ENCODE data around the gene PRKAG2.
"Not testable (repeated sequence)": the region's sequence is repeated elsewhere in the genome, so short reads cannot be mapped to it uniquely, and the experiment has no call there.

PRKAG2 gene

DNA sequence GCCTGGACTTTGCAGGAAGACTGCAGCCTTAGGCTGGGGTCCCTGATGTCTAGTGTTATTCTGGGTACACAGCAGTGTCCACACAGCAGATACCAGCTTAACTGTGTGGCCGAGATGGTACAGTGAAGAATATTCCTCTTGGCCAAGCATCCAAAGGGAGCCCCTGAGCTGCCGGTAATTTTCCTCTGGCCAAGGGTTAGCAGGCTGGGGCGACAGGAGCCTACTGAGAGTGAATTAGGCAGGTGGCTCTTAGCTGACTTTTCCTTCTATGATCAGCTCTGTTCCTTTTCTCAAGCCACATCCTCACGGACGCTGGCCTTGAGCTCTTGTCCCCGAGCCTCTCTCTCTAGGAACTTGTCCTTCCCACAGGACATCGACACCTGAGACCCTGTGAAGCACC lies 29.8 kb downstream of the PRKAG2 start:
- H3K27ac ChIP-seq, result no peak overlapping the region
- ChIA-PET CTCF (no interaction called here), POLR2A (ENCODE audit: low non-redundant PET) (no interaction called here)
- DNase-seq (ENCODE audit: low spot score), result no peak
- TF ChIP-seq CTCF (conservative IDR thresholded peaks at IDR 0.05; ENCODE audit: low read depth), result no peak

DNA sequence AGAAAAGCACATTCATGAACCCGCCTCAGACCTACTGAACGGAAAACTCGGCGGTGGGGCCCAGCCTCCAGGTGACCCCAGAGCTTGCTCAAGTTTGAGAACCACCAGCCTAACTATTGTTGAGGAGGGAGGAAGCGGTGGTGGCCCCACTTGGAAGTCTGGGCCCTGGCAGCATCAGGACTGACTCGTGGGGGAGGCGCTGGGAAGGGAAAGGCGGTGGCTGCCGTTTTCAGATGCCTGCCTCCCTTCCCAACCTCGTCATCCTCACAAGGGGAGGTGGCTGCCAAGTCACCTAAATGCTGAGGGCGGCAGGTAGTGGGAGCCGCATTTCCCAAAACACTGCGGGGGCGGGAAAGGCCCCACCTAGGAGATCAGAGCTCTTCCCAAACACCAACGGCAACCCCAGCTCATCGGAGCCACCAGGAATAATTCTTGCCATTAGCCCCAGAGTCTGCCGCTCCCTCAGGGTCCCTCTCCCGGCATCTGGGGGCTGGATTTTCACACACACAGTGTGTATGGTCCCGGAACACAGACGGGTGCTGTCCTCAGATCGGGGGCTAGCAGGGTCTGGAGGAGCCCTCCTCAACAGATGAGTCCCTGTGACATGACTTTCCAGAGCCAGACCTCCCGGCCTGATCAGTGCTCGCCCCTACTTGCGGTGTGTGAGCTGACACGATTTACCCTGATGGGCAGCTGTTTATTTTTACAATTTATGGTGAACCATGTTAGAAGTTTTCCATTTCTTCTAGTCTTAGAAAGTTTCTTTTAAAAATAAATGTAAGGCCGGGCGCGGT lies 31.3 kb downstream of the PRKAG2 start:
- POLR2A ChIA-PET (ENCODE audit: low non-redundant PET), result no interaction called here
- CTCF ChIA-PET, result interaction anchor here (0.6 kb wide), 1 partner anchor 11 kb away, joined by 3 read pairs; no protein-coding TSS in a partner anchor
- no peak for TF ChIP-seq CTCF (conservative IDR thresholded peaks at IDR 0.05; ENCODE audit: low read depth)

DNA sequence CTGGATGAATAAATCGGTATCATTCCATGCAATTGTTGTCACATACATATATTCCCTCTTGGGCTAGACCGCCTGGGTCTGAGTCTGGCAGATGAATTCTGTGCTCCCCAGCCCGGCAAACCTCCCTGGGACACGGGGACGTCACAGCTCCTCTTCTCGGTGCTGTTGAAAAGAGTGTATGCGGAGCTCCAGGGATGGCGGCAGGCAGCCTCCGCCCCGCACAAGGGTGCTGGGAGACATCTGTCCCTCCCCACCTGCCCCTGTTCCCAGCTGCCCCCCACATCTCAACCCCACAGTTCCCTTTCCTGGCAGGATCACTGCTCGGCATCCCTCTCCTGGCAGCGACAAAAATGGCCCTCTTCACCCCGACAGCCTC lies 32.1 kb downstream of the PRKAG2 start:
- no peak for DNase-seq (ENCODE audit: low spot score)
- no peak overlapping the region for H3K27ac ChIP-seq
- ChIA-PET POLR2A (ENCODE audit: low non-redundant PET) (no interaction called here), CTCF (interaction anchor here (0.6 kb wide), 1 partner anchor 10 kb away, joined by 3 read pairs; no protein-coding TSS in a partner anchor)
- no peak for TF ChIP-seq CTCF (conservative IDR thresholded peaks at IDR 0.05; ENCODE audit: low read depth)

More for the DNA sequence above, 31.3 kb downstream of the PRKAG2 start:
- H3K27ac ChIP-seq, result no peak overlapping the region
- DNase-seq (ENCODE audit: low spot score), result no peak

DNA sequence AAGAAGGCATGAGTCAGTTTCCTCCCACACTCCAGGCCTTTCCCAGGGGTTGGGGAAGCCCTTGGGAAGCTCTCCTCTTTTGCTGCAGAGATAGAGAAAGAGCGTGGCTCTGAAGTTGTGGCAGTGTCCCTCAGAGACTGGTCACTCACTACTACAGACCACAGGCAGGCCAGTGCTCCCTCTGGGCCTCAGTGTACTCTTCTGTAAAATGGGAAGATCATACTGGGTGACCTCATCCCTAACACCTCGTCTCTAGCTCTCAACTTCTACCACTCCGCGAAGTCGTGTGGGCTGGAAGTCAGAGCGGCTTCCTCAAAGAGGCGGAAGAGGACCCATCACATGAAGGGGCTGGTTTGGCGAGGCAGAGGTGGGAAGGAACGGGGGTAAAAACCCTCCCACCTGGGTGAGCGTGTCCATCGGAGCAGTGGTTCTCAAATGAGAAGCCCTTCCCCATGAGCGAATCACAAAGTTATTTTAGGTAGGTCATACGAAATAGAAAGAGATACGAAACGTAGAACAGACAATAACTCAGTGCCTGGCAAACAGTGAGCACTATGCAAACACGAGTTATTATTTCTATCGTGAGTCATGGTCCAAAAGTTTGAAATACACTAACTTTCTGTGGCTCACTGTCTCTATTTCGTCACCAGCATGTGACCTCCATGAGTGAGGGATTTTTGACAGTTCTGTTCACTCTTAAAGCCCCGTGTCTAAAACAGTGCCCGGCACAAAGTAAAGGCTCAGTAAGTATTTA lies 32.7 kb downstream of the PRKAG2 start:
- POLR2A ChIA-PET (ENCODE audit: low non-redundant PET), result no interaction called here
- peak; percentile 30 for DNase-seq (ENCODE audit: low spot score)
- CTCF ChIA-PET, result no interaction called here
- TF ChIP-seq CTCF (conservative IDR thresholded peaks at IDR 0.05; ENCODE audit: low read depth), result no peak
- H3K27ac ChIP-seq, result no peak overlapping the region

- no peak overlapping the region for H3K27ac ChIP-seq
- no peak for DNase-seq (ENCODE audit: low spot score)
- ChIA-PET CTCF (no interaction called here), POLR2A (ENCODE audit: low non-redundant PET) (no interaction called here)
- TF ChIP-seq CTCF (conservative IDR thresholded peaks at IDR 0.05; ENCODE audit: low read depth), result no peak
These were observed 33.7 kb downstream of the PRKAG2 start for GRCh38 chr7:151843181-151843580.

GRCh38 chr7:151841395-151842051 lies 35.4 kb downstream of the PRKAG2 start:
- CTCF ChIA-PET; DNase-seq (ENCODE audit: low spot score); H3K27ac ChIP-seq; POLR2A ChIA-PET (ENCODE audit: low non-redundant PET): not testable (repeated sequence)

All from RWPE1 (cell line).